HG03108 (cell line): Measurements from ENCODE around the gene GIMAP7.
"Not testable (repeated sequence)": the region's sequence is repeated elsewhere in the genome, so short reads cannot be mapped to it uniquely, and the experiment has no call there.

Experiments
- ATAC-seq: cut with Tn5 transposase; IDR thresholded peaks from one replicate; pipeline ENCODE4 v1.9.1; 2021; ENCODE audit warnings: moderate library complexity; ENCODE audit not compliant: unreplicated experiment

Gene GIMAP7

GRCh38 chr7:150511048-150511447 is 3.6 kb upstream of the GIMAP7 start:
- ATAC-seq = no peak

DNA sequence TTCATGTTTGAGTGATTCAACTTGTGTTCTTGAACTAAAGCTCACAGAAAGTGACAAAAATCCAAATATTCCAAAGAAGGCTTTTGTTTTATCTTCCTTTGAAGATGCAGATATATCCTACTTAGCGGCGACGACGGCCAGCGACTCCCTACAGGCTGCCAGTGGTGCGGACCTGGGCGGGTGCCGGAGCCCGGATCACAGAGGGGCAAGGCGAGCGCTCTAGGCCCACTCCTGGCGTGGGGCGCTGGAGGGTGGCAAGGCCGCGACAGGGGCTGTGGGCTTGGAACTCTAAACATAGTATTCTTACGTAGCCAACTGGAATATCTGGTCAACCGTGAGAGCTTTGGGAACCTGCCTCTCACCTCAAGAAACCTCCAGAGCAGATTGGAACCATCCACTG is 914 bp upstream of the GIMAP7 start:
- ATAC-seq = no peak

DNA sequence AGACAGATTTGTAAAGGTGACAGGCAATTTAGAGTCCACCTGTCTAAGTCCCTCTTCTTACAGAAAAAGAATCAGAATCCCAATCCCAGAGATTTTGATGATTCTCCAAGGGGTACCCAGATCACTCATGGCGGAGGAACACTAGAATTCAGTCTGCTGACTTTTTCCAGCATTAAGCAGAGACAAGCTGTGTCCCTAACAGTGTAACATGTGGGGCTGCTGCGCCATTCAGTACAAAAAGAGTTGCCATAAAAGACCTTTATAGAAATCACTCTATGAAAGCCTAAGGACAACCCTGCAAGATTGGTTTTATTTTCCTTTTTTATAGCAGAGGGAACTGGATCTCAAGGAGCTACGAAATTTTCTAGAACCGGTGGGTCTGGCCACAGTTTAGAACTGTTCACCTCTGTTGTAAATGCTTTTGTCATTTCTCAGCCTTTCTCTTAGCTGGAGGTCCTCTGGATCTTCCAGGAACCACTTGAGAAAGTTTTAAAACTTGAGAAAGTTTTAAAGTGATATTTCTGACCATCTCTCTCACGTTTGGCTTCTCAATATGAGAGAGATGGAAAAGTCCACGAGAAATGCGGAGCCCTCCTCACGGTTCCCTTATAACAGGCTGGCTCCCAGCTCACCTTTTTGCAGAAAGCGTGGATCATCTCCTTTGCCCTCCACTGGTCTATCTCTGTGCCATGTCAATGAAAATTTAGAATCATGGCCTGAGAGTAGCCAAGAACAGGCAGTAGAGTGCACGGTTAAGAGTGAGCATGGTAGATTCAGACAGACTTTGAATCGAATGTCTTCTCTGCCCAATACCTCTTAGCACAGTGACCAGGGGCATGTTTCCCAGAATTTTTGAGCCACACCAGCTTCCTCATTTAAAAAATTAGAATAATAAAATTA is 826 bp downstream of the GIMAP7 start:
- no peak for ATAC-seq

DNA sequence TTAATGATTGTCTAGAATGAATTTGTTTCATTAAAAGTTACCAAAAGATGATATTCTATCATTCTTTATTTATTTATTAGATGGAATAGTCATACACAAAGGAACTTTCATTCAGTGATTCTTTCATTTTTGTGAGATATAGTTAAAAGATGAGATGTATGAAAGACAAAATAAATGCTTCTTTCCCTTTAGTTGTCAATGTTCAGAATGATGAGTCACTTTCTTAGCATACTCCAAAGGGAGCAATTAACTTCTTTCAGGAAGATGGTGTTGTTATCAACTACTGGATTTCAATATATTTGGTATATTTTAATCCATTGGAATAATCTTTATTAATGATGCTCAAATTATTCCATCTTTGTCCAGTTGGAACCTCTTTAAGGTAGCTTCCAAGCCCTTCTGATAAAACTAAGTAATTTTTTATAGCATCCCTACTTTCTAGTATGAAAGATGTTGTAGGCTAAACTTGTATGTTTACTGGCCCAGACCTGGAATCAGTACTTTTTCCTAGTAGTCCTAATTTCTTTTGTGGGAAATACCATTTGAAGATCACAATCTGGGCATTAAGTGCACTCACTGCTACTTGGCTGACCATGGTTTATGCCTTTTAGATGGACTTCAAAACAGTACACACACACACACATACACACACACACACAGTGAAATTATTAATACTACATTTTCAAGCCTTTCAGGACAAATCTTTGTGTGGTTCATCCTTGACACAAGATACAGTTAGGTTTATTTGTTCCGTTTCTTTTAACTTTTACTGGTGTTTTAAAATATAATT is 2.5 kb downstream of the GIMAP7 start:
- ATAC-seq = no peak

GRCh38 chr7:150519310-150519709 is 4.6 kb downstream of the GIMAP7 start:
- no peak for ATAC-seq

DNA sequence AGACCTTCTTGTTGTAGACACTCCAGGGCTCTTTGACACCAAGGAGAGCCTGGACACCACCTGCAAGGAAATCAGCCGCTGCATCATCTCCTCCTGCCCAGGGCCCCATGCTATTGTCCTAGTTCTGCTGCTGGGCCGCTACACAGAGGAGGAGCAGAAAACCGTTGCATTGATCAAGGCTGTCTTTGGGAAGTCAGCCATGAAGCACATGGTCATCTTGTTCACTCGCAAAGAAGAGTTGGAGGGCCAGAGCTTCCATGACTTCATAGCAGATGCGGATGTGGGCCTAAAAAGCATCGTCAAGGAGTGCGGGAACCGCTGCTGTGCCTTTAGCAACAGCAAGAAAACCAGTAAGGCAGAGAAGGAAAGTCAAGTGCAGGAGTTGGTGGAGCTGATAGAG is 5.5 kb downstream of the GIMAP7 start:
- no peak for ATAC-seq

- ATAC-seq = not testable (repeated sequence)
Measured at GRCh38 chr7:150522931-150523330, 8.3 kb downstream of the GIMAP7 start.

DNA sequence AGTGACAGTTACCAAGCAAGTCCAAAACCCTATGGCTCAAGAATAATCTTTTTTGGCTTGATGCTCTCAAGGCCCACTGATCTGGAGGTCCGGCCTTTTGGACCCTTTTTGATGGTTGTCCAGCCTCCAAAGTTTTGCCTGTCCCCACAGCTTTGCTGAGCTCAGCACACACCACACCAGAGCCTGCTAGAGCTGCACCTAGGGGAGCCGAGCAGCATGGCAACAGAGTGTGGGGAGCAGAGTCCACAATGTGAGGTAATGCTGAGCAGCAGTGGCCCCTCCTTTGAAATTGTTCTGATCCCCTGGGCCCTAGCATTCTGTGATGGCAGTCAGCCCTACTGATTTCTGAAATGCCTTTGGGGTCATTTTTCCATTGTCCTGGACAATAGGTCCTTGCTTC is 9.3 kb downstream of the GIMAP7 start:
- no peak for ATAC-seq

GRCh38 chr7:150531704-150532103 is 17.0 kb downstream of the GIMAP7 start:
- ATAC-seq = no peak

GRCh38 chr7:150538259-150538658 is 23.6 kb downstream of the GIMAP7 start:
- no peak for ATAC-seq

GRCh38 chr7:150553163-150553562 is 38.5 kb downstream of the GIMAP7 start:
- ATAC-seq = no peak

DNA sequence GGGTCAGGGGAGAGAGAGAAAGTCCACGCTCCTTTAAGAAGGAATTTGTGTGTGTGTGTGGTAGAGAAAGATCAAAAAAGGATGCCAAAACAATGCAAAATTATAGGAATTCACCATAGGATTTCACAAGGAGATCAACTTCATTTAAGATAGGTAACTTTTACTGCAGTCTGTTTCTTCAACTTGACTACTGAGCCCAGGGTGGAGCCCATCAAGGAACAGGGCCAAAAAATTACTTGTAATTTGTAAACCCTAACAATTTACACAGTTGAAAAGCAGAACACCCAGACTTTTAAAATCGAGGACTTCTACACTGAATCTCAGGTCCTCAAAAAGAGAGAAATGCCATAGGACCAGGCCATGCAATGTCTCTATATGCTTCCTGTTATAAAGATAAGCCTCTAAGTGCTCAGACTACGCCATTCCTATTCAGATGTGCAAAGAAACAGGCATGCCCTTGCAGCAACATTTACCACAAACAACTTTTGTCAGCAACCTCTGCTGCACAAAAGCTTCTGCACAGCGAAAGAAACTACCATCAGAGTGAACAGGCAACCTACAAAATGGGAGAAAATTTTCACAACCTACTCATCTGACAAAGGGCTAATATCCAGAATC is 42.0 kb downstream of the GIMAP7 start:
- ATAC-seq = no peak

DNA sequence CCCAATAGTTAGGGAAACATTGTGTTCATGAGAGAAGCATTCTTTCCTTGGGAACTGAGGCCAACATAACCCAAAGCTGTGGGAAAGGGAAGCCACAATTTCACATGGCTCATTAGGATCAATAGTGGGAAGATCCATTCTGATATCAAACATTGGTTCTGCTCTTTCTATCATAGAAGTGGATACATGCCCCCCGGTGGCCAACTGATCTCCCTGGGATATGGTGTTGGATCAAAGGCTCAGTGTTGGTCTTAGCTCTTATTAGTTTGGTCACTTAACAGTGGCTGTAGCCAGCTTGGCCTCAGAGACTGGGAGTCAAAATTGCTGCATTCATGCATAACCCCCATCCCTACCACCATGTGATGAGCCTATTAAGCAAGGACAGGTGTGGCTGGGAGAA is 45.8 kb downstream of the GIMAP7 start:
- no peak for ATAC-seq

DNA sequence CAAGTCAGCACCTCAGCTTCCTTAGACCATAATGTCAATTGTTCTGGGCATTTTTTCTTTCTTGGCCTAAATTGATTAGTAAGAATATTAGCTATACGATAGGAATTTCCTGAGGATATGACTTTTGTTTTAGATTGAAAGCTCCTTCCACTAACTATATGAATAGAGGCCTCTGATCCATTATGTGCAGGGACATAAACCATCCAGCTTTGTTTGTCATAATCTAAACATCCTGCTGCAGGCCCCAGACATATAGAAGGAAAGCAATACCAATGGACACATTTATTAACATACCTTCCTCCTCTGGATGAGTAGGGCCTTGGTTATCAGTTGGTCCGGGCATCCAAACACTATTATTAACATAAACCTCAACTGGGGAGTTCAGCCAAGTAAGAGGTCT is 48.2 kb downstream of the GIMAP7 start:
- ATAC-seq = no peak

GRCh38 chr7:150564006-150564405 is 49.3 kb downstream of the GIMAP7 start:
- no peak for ATAC-seq

DNA sequence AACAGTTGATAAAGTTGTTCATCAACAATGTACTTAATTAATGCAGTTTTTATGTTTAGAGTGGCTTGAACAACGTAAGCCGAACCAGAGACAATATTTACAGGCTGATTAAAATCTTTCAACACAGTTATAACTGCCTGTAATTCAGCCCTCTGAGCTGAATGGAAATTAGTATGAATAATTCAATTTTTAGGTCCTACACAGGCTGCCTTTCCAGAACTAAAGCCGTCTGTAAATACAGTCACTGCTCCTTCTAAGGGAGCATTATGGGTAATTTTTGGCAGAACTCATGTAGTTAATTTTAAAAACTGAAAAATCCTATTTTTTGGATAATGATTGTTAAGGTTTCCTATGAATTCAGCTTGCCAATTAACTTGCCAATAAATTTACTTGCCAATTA is 49.9 kb downstream of the GIMAP7 start:
- no peak for ATAC-seq

DNA sequence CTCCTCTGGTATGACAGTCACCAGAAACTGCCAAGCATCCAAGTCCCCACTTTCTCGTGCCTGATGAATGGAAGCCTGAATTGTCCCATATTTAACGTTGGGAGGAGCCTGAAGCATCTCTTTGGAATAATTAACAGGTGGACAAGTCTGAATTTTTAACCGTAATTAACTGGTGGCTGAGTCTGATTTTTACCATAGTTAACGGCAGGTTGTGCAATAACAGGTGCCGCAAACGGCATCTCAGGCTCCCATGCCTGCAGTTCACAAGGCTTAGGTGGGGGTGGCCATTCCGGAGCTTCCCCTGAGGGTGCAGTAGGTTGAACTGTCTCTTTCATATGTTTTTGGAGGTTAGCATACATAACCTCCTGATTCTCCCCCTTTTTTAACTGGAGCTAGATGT is 50.6 kb downstream of the GIMAP7 start:
- no peak for ATAC-seq

DNA sequence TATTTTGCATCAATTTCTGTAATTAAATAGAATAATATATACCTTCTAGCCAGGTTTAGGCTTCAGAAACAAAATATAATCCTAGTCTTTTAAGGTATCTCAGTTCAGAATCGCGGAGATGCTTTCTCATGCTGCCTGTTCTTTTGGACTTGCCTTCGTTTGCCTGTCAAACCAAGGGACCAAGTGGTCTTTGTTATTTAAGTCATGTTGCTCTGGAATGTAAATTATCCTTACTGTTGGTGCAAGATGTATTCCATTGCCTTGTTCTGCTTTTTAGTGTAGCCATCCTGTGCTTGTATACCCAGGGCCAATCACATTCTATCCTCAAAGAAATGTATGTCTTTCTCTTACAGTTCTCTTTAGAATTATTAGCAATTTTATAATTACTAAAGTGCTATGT is 51.5 kb downstream of the GIMAP7 start:
- no peak for ATAC-seq

GRCh38 chr7:150566572-150566971 is 51.9 kb downstream of the GIMAP7 start:
- no peak for ATAC-seq

- ATAC-seq = no peak
Measured at GRCh38 chr7:150567169-150567568, 52.5 kb downstream of the GIMAP7 start, which contains the start of gene GIMAP4. Gene GIMAP4 (plus strand): TSS chr7:150567390. CDS start chr7:150569902, 2,512 bp downstream.

DNA sequence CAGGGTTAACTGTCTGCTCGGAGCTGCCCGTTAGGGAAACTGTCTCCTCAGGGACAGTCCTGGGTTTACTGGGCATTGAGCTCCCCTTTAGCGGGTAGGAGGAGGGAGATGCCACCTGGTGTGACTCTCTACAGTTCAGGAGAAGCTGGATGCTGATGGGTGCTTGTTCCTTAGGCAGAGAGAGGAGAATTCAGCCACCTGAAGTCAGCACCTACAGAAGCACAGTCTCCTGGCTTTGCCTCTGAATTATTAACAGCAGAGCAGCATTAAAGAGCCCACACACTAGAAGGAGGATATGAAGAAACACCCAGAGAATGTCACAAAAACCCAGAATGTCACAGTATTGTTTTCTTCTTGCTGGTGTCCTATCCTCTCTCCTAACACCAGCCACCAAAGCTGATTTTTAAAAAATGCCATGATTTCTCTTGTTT is 53.2 kb downstream of the GIMAP7 start:
- ATAC-seq = no peak

DNA sequence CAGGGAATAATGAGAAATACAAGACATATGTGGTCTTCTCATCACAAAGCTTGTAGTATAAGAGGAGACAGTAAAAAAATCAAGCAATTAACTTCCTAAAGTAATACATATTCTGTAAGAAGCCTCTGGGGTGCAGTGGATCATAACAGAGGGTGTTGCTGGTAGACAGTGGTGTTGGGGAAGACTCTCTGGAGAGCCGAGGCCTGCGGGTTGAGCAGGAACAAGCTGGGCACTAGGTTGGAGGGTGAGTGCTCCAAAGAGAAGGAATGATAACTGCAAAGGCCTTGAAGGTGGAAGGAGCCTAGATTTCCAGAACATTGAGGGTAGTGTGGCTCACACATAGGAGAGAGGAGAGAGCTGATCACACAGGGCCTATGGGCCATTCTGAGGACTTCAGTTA is 54.0 kb downstream of the GIMAP7 start:
- no peak for ATAC-seq
